Naive thymus-derived CD8-positive, alpha-beta T cell (primary cell): ENCODE measurements around the gene KIF1A. TPM values are rescaled to one million over a fixed set of nuclear protein-coding genes. Genes with fewer than 3 reads are reported as not detected.
"Not testable (repeated sequence)": the region's sequence is repeated elsewhere in the genome, so short reads cannot be mapped to it uniquely, and the experiment has no call there.

Experiments used
- ATAC-seq, 2 donors: fragments of 150-1000 bp; cut with Tn5 transposase in 1 of 2; sonication (Bioruptor Pico), chemical (Tn5 transposase) in 1 of 2; 1 replicate in 1 of 2; 2 replicates in 1 of 2; pipeline ENCODE4 v1.10.0; 2021; ENCODE audit warnings: mild to moderate bottlenecking in 2 of 2, moderate library complexity in 2 of 2
- POLR2A ChIA-PET: fragments of 350-600 bp; sonication (Branson Sonifier 250); formaldehyde crosslinking; loops from one replicate; lab custom pipeline; 2021; ENCODE audit warnings: antibody characterized with exemption; lab: Charles Lee
- DNase-seq, 10 donors: peaks; one replicate each; pipeline versions ENCODE4 v3.0.0 to v3.0.0-alpha.2; 2020 to 2022
- H3K27ac Mint-ChIP-seq, 10 donors: one replicate each; pipeline ENCODE4 v1.8.0; 2020 to 2022; ENCODE audit warnings: mild to moderate bottlenecking in 10 of 10, mixed read lengths in 10 of 10, moderate library complexity in 4 of 10, inconsistent platforms in 1 of 10
- H3K27me3 Mint-ChIP-seq, 5 donors: one replicate each; pipeline ENCODE4 v1.8.0; 2021 to 2022; ENCODE audit warnings: mixed read lengths in 5 of 5
- H3K36me3 Mint-ChIP-seq, 3 donors: one replicate each; pipeline ENCODE4 v1.8.0; 2020 to 2022; ENCODE audit warnings: mixed read lengths in 3 of 3, mild to moderate bottlenecking in 2 of 3, inconsistent platforms in 1 of 3
- H3K4me1 Mint-ChIP-seq, 4 donors: one replicate each; pipeline ENCODE4 v1.8.0; 2021 to 2022; ENCODE audit warnings: mixed read lengths in 4 of 4
- H3K4me3 Mint-ChIP-seq, 10 donors: one replicate each; pipeline ENCODE4 v1.8.0; 2020 to 2022; ENCODE audit warnings: mild to moderate bottlenecking in 10 of 10, mixed read lengths in 10 of 10, moderate library complexity in 6 of 10, inconsistent platforms in 1 of 10
- H3K9me3 Mint-ChIP-seq, 9 donors: one replicate each; pipeline ENCODE4 v1.8.0; 2020 to 2022; ENCODE audit warnings: mixed read lengths in 9 of 9, mild to moderate bottlenecking in 3 of 9, inconsistent platforms in 1 of 9, moderate library complexity in 1 of 9
- polyA plus RNA-seq, 3 donors: library from polyadenylated mRNA; unstranded; fragments of 300-500 nt; fragmentation: Illumina TruSeq; gene quantifications; one replicate each; pipeline ENCODE4 v1.2.3, GENCODE V29; 2021
- total RNA-seq, 8 experiments: library from RNA in 2 of 8; stranded (reverse) in 2 of 8; gene quantifications; one replicate each; pipeline ENCODE4 v1.2.3 and lab custom pipeline; 2021 to 2026

The KIF1A gene
- total and polyA plus RNA-seq, 5 experiments from 2014 or later, result 0.10 TPM; not detected in 4

- Mint-ChIP-seq H3K27me3 (peaks cover 1 to 27% (median 8%) of the 10 kb centered on the region in 5 donors), H3K36me3 (no peaks in the 10 kb centered on the region), H3K4me3 (peak overlapping the region; percentile 31 to 81 (median 66)), H3K9me3 (no peaks in the 10 kb centered on the region), H3K27ac (peak overlapping the region in 4 of 10 donors; percentile 48 to 57 (median 54)), H3K4me1 (peaks cover 13 to 23% (median 16%) of the 10 kb centered on the region in 4 donors)
- peak; percentile 42 to 63 for ATAC-seq
- DNase-seq, result peak in 4 of 10 donors; percentile 20 to 42 (median 28)
- POLR2A ChIA-PET, result interaction anchor here (1.1 to 1.6 kb wide), 3 partner anchors 93 to 139 kb away, joined by 3 to 5 read pairs (median 3); partner anchors contain the start of gene CAPN10
These were observed 114.7 kb downstream of the KIF1A start for GRCh38 chr2:240705204-240705791.

GRCh38 chr2:240704651-240705050 lies 115.4 kb downstream of the KIF1A start:
- H3K4me3 Mint-ChIP-seq, result peak overlapping the region; percentile 31 to 81 (median 67)
- POLR2A ChIA-PET, result interaction anchor here (0.8 to 1.6 kb wide), 5 partner anchors 54 to 144 kb away, joined by 3 to 5 read pairs (median 3); partner anchors contain the start of gene CAPN10
- H3K9me3 Mint-ChIP-seq, result no peaks in the 10 kb centered on the region
- peaks cover 13 to 23% (median 16%) of the 10 kb centered on the region in 4 donors for H3K4me1 Mint-ChIP-seq
- ATAC-seq (peak; percentile 89 to 94), DNase-seq (peak in 9 of 10 donors; percentile 28 to 68 (median 43))
- H3K27me3 Mint-ChIP-seq, result peaks cover 1 to 27% (median 8%) of the 10 kb centered on the region in 5 donors
- H3K36me3 Mint-ChIP-seq, result no peaks in the 10 kb centered on the region
- H3K27ac Mint-ChIP-seq, result peak overlapping the region in 7 of 10 donors; percentile 7 to 57 (median 52)

- ATAC-seq, result no peak
- Mint-ChIP-seq H3K4me3 (peak overlapping the region in 3 of 10 donors; percentile 22 to 67 (median 60)), H3K36me3 (no peaks in the 10 kb centered on the region), H3K27me3 (peaks cover 1 to 27% (median 8%) of the 10 kb centered on the region in 5 donors), H3K9me3 (no peaks in the 10 kb centered on the region), H3K4me1 (peaks cover 13 to 23% (median 15%) of the 10 kb centered on the region in 4 donors), H3K27ac (peak overlapping the region in 1 of 10 donors; percentile 48)
- peak in 1 of 10 donors; percentile 49 for DNase-seq
- POLR2A ChIA-PET, result interaction anchor here (0.8 to 1.3 kb wide), 5 partner anchors 55 to 143 kb away, joined by 3 to 5 read pairs (median 3); no protein-coding TSS in a partner anchor
These were observed 116.3 kb downstream of the KIF1A start for GRCh38 chr2:240703417-240704341.

- H3K9me3 Mint-ChIP-seq, result no peaks in the 10 kb centered on the region
- ATAC-seq, result no peak
- no peaks in the 10 kb centered on the region for H3K36me3 Mint-ChIP-seq
- peak overlapping the region in 2 of 10 donors; percentile 53 to 73 for H3K27ac Mint-ChIP-seq
- H3K4me1 Mint-ChIP-seq, result peaks cover 13 to 23% (median 15%) of the 10 kb centered on the region in 4 donors
- POLR2A ChIA-PET, result interaction anchor here (1.2 kb wide), 1 partner anchor 137 kb away, joined by 3 read pairs; no protein-coding TSS in a partner anchor
- peak in 2 of 10 donors; percentile 4 to 45 for DNase-seq
- H3K4me3 Mint-ChIP-seq, result no peak overlapping the region
- peaks cover 1 to 27% (median 8%) of the 10 kb centered on the region in 5 donors for H3K27me3 Mint-ChIP-seq
These were observed 117.4 kb downstream of the KIF1A start for GRCh38 chr2:240702640-240703011.

- H3K4me3 Mint-ChIP-seq, result no peak overlapping the region
- H3K36me3 Mint-ChIP-seq, result no peaks in the 10 kb centered on the region
- H3K4me1 Mint-ChIP-seq, result peaks cover 13 to 23% (median 15%) of the 10 kb centered on the region in 4 donors
- no peak for ATAC-seq
- H3K27me3 Mint-ChIP-seq, result peaks cover 1 to 27% (median 8%) of the 10 kb centered on the region in 5 donors
- POLR2A ChIA-PET, result no interaction called here
- H3K27ac Mint-ChIP-seq, result no peak overlapping the region
- peak in 2 of 10 donors; percentile 3 to 62 for DNase-seq
- no peaks in the 10 kb centered on the region for H3K9me3 Mint-ChIP-seq
These were observed 118.0 kb downstream of the KIF1A start for GRCh38 chr2:240701736-240702639.

- no peaks in the 10 kb centered on the region for H3K9me3 Mint-ChIP-seq
- ATAC-seq, result no peak
- no peaks in the 10 kb centered on the region for H3K36me3 Mint-ChIP-seq
- POLR2A ChIA-PET, result no interaction called here
- peaks cover 13 to 23% (median 15%) of the 10 kb centered on the region in 4 donors for H3K4me1 Mint-ChIP-seq
- H3K4me3 Mint-ChIP-seq, result no peak overlapping the region
- DNase-seq, result peak in 2 of 10 donors; percentile 4 to 46
- H3K27ac Mint-ChIP-seq, result no peak overlapping the region
- H3K27me3 Mint-ChIP-seq, result peaks cover 1 to 27% (median 8%) of the 10 kb centered on the region in 5 donors
These were observed 118.8 kb downstream of the KIF1A start for GRCh38 chr2:240701091-240701735.

GRCh38 chr2:240700616-240701015 lies 119.4 kb downstream of the KIF1A start:
- H3K4me1 Mint-ChIP-seq, result peaks cover 12 to 21% (median 14%) of the 10 kb centered on the region in 4 donors
- H3K36me3 Mint-ChIP-seq, H3K4me3 Mint-ChIP-seq, POLR2A ChIA-PET, H3K27ac Mint-ChIP-seq, ATAC-seq, H3K9me3 Mint-ChIP-seq: not testable (repeated sequence)
- peaks cover 1 to 25% (median 8%) of the 10 kb centered on the region in 5 donors for H3K27me3 Mint-ChIP-seq
- DNase-seq, result peak in 1 of 10 donors; percentile 35

- ATAC-seq, H3K9me3 Mint-ChIP-seq, H3K27ac Mint-ChIP-seq, H3K4me3 Mint-ChIP-seq, H3K36me3 Mint-ChIP-seq, POLR2A ChIA-PET: not testable (repeated sequence)
- Mint-ChIP-seq H3K4me1 (peaks cover 4 to 13% (median 6%) of the 10 kb centered on the region in 4 donors), H3K27me3 (peaks cover 1 to 17% (median 4%) of the 10 kb centered on the region in 5 donors)
- peak in 1 of 10 donors; percentile 14 for DNase-seq
These were observed 120.2 kb downstream of the KIF1A start for GRCh38 chr2:240699835-240700234.

GRCh38 chr2:240698852-240699561 lies 121.0 kb downstream of the KIF1A start:
- POLR2A ChIA-PET, H3K4me3 Mint-ChIP-seq, ATAC-seq, H3K4me1 Mint-ChIP-seq, H3K9me3 Mint-ChIP-seq, H3K27ac Mint-ChIP-seq, H3K36me3 Mint-ChIP-seq: not testable (repeated sequence)
- peak in 1 of 10 donors; percentile 41 for DNase-seq
- peaks cover 1 to 13% (median 4%) of the 10 kb centered on the region in 5 donors for H3K27me3 Mint-ChIP-seq

GRCh38 chr2:240696469-240696868 lies 123.5 kb downstream of the KIF1A start:
- DNase-seq, POLR2A ChIA-PET, H3K4me3 Mint-ChIP-seq, H3K4me1 Mint-ChIP-seq, H3K9me3 Mint-ChIP-seq, H3K36me3 Mint-ChIP-seq, H3K27ac Mint-ChIP-seq, H3K27me3 Mint-ChIP-seq, ATAC-seq: not testable (repeated sequence)

- ATAC-seq, H3K36me3 Mint-ChIP-seq, H3K27me3 Mint-ChIP-seq, H3K4me1 Mint-ChIP-seq, H3K4me3 Mint-ChIP-seq, H3K9me3 Mint-ChIP-seq, H3K27ac Mint-ChIP-seq, DNase-seq, POLR2A ChIA-PET: not testable (repeated sequence)
These were observed 124.4 kb downstream of the KIF1A start for GRCh38 chr2:240695593-240695992.
